Limb (tissue), 2 donors: ENCODE results near the gene DNAJC22.
"Not testable (repeated sequence)": the region's sequence is repeated elsewhere in the genome, so short reads cannot be mapped to it uniquely, and the experiment has no call there.

Experiments
- DNase-seq, 2 donors: peaks; one replicate each; pipeline ENCODE4 v3.0.0-alpha.2; 2016; ENCODE audit errors: extremely low spot score in 2 of 2

Gene DNAJC22

GRCh38 chr12:49369411-49370145 lies 22.9 kb downstream of the DNAJC22 start:
- DNase-seq: peak; percentile 24 to 38

- DNase-seq: no peak
Observed at GRCh38 chr12:49370539-49370938, 23.9 kb downstream of the DNAJC22 start.

GRCh38 chr12:49375406-49375805 lies 28.7 kb downstream of the DNAJC22 start:
- no peak for DNase-seq

GRCh38 chr12:49377386-49377785 lies 30.7 kb downstream of the DNAJC22 start:
- DNase-seq: no peak

GRCh38 chr12:49380184-49380583 lies 33.5 kb downstream of the DNAJC22 start:
- not testable (repeated sequence) for DNase-seq

- DNase-seq: peak in 1 of 2 donors; percentile 35
Observed at GRCh38 chr12:49388682-49389386, 42.1 kb downstream of the DNAJC22 start.

- DNase-seq: no peak
Observed at GRCh38 chr12:49389387-49389703, 42.7 kb downstream of the DNAJC22 start.

GRCh38 chr12:49397000-49397399 lies 50.3 kb downstream of the DNAJC22 start:
- no peak for DNase-seq

GRCh38 chr12:49400304-49400703 lies 53.6 kb downstream of the DNAJC22 start:
- no peak for DNase-seq
